Forelimb muscle (tissue), 1 donor: ENCODE data around the gene AGRN. TPM values are rescaled to one million over a fixed set of nuclear protein-coding genes. Genes with fewer than 3 reads are reported as not detected.
"Not testable (repeated sequence)": the region's sequence is repeated elsewhere in the genome, so short reads cannot be mapped to it uniquely, and the experiment has no call there.

Experiments used
- DNase-seq: peaks from one replicate; pipeline ENCODE4 v3.0.0-alpha.2; 2013; ENCODE audit warnings: low read depth
- polyA plus RNA-seq: library from polyadenylated mRNA; unstranded; fragments of 120-200 nt; gene quantifications from one replicate; pipeline ENCODE4 v1.2.1, GENCODE V29; 2013; ENCODE audit not compliant: insufficient read length

The AGRN gene
- polyA plus RNA-seq: 37.5 TPM

- no peak for DNase-seq
Measured at GRCh38 chr1:1020000-1020404, at the start of gene AGRN. AGRN (plus strand) TSS chr1:1020120; CDS start chr1:1020173, 53 bp downstream.

- DNase-seq: no peak
Measured at GRCh38 chr1:970242-970972, 49.5 kb upstream of the AGRN start.

GRCh38 chr1:970973-971730 is 48.8 kb upstream of the AGRN start:
- DNase-seq: no peak

GRCh38 chr1:971751-972506 is 48.0 kb upstream of the AGRN start:
- no peak for DNase-seq

GRCh38 chr1:972726-973458 is 47.0 kb upstream of the AGRN start:
- DNase-seq: no peak

- DNase-seq: no peak
Measured at GRCh38 chr1:973459-974292, 46.2 kb upstream of the AGRN start.

GRCh38 chr1:974293-974640 is 45.7 kb upstream of the AGRN start:
- DNase-seq: no peak

- no peak for DNase-seq
Measured at GRCh38 chr1:974687-975328, 45.1 kb upstream of the AGRN start.

GRCh38 chr1:975365-975764 is 44.6 kb upstream of the AGRN start:
- no peak for DNase-seq

GRCh38 chr1:975896-976683 is 43.8 kb upstream of the AGRN start:
- no peak for DNase-seq

- DNase-seq: not testable (repeated sequence)
Measured at GRCh38 chr1:976791-977190, 43.1 kb upstream of the AGRN start.

- DNase-seq: no peak
Measured at GRCh38 chr1:978069-978834, 41.7 kb upstream of the AGRN start.

- DNase-seq: no peak
Measured at GRCh38 chr1:978835-979743, 40.8 kb upstream of the AGRN start.

GRCh38 chr1:979744-980072 is 40.2 kb upstream of the AGRN start:
- no peak for DNase-seq

GRCh38 chr1:980137-980571 is 39.8 kb upstream of the AGRN start:
- DNase-seq: no peak

GRCh38 chr1:980602-981395 is 39.1 kb upstream of the AGRN start:
- no peak for DNase-seq

- no peak for DNase-seq
Measured at GRCh38 chr1:981491-981954, 38.4 kb upstream of the AGRN start.
